NCI-H1092 (cell line): ENCODE measurements around the gene RBMS1.

Experiments used
- DNase-seq: peaks from one replicate; lab custom pipeline; 2025; lab: John Stamatoyannopoulos, UW

RBMS1 gene

DNA sequence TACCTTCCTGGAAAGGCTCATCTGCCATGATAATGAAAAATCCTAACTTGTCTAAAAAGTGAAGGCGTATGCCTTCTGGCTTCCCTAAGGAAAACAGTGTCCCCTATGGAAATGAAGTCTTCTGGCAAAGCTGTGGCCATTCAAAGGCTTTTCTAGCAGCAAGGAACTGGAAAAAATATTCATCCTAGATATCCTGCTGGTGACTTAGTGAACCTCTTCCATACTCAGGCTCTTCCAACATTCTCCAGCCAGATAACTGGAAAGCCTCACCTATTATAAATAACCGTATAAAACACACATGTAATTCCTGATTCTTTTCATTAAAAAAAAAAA, 84.7 kb downstream of the RBMS1 start:
- no peak for DNase-seq

DNA sequence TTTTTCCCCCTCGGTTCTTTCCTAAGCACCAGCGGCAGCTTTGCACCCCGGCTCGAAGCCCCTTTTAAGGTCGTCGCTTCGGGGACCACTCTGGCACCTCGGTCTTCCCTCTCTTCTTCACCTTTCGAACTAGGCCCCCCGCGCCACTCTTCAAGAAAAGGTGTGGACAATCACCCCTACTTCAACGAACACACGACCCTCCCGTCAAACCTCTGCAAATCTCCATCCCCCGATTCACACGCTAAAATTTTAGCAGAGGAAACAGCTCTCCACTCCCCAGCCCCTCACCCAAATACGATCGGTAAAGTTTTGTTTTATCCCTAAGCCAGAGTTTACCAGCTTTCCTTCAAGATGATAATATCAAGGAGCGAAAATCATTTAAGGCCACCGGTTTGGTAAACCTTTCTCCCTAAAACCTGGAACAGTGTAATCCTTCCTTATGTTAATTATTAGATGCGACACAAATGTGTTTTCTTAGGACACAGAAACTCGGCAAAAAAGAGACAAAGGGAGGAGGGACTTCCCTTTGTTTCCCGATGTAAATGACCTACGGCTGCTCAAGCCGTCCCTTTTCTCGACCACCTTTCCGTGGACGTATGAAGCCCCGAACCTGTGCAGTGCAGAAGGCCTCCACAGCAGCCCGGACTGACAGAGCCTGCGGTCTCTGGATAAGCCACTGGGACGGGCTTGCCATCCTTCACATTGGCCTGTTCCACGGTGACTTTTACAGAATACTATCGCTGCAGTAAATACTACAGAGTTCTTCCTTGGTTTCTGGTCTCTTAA, 85.2 kb downstream of the RBMS1 start:
- no peak for DNase-seq

DNA sequence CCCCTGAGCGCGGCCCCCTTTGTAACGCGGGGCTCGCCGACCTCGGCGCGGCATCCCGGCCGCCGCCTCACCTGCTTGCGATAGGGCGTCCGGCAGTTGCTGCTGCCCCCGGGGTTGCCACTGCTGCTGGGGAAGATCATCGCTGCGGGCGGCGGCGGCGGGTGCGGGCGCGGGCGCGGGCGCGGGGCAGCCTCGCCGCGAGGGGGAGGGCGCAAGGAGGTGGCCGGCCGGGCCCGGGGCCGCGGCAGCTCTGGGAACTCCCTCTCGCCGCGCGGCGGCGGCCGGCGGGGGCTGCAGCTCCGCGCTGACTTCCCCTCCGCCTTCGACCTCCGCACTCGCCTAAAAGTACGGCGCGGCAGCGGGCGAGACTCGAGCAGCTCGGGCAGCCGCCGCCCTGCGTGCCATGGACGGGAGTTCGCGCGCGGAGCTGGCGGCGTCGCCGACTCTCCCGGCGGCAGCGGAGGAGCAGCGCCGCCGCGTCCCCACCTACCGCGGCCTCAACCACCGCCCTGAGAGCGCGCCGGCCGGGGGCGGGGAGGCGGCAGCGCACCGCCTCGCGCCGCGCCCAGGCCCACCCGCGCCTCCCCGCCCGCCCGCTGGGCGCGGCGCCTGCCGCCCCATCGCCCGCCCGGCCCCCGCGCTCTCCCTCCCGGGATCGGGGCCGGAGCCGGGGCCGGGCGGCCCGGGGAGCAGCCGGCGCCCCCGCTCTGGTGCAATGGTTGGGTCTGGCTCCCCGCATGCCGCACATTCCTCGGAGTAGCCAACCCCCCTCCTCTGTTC, 86.0 kb downstream of the RBMS1 start:
- no peak for DNase-seq

DNA sequence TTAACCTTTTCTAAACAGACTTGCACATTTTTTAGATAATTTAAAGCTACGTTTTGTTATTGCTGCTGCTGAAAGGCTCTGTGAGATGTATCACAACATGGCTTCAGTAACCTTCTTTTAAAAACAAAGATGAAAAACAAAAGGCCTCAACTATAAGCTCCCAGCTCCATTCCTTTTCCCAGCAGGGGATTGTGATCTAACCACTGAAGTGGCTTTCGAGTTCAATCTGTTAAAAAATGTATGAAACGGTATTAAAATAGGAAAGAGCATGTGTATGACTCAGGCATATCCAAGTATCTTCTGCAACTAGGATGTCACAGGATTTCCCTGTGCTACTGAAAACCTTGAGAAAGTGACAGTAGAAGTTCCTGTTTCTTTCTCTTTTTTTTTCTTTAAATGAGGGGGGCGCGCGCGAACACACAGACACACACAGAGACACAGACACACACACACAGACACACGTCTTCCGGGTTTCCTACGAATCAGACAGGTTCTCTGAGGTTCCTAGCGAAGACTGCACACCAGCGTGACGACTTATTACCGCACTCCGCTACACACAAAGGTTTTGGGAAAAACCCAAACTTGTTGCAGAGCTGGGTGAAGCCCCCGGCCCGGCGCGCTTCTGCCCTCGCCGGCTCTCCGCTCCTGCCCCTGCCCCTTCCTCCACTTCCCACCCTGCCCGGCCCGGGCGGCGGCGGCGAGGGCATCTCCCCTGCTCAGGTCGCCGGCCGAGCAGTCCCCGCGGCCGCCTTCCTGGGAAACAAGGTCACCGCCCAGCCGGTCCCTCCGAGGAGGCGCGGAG, 86.8 kb downstream of the RBMS1 start:
- peak; percentile 12 for DNase-seq

DNA sequence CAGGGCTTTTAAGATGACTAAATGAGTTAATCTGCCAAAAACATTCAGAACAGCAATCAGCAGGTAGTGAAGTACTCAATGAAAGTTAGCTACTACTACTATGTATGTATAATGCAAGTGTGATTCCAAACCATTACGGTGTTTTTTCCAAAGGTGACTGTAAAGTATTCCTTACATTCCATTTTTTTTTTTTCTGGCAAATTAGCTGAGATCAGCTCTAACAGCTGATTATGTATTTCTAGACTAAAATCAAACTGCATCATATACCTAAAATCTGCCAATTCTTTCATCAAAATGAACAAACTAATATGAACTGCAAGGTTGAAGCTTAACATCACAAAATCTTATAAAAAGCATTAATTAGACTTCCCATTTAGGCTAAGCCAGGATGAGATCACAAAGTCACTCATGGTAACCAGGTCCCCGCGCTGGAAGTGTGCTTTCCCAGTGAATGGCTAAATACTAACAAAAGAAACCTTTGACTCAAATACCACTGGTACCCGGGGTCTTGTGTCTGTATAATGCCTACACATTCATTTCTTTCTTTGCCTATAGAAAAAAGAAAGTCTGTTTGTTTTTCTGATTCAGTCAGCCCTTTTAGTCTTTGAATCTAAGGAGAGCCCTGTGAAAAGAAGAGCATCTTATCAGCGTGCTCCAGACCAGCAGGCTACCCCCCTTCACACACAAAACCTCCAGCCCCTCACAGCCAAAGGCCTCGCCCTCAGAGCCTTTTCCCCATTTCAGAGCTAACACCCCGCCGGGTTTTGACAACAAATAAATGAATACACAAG, 88.3 kb downstream of the RBMS1 start:
- no peak for DNase-seq

DNA sequence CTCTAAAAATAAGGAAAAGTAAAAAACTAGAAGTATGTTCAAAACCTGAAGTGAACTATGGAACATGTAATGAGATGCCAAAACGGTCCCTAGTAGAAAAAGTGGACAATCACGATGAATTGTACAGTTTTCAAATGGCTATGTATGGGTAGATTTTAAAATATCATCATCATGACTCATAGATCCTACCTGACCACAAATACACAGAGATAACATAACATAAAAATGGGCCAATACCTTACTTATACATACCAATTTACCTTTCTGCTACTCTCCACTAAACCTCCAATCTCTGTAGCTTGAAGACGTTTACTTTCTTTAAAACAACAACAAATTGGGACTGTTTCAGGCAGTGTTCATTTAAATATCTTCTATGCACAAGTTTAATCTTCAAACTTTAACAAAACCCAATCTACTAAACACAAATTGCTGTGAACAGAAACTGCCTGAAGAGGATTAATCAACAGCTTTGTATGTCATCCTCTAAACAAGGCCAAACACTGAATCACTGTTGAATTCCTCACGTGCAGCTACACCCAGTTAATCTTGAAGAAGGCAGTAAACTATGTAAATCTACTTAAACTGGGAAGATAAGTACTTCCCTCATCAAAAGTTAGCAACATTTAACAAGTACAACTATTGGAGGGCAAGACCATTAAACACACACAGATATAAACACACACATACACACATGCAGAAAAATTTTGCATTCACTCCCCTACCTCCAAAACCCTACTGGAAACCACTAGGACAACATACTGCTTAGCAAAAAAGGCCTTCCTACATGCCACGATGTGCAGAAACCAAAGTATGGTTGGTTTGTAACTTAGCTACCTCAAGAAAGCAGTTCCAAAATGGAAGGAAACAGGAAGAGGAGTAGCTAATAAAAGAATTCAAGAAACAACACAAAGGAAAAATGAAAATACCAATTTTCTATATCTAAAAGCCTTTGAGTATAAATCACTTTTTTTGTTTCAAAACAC, 90.3 kb downstream of the RBMS1 start:
- DNase-seq, result no peak

DNA sequence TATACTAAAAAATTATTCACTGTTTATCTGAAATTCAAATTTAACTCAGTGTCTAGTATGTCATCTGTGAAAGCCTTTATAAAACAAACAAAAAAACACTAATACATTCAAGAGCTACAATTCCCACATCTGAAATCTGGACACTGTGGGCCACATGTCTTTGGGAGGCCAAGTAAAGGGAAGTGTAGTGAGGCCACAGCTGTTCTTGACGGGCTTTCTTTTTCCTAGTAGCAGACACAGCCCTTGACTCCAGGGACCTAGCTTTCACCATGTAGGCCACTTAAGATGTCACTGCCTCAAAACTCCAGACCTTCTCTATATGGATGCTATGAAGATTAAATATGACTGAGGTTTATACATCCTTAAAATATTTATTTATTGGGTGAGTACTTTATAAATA, 91.1 kb downstream of the RBMS1 start:
- DNase-seq, result no peak

DNA sequence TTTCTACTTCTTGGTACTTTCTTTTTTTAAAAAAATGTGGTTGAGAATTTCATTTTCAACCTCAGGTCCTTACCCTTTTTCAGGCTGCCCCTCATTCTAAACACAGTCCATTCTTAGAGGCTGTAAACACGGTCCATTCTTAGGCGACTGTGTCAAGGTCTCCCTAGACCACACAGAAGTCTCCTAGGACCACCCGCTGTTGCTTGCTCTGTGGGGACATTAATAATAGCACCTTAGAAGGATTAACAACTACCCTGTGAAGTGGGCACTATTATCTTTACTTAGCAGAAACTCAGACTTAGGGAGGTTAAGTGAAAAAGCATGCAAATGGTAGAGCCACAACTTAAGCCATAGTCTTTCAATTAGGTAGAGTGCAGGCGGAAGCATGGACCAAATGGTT, 91.7 kb downstream of the RBMS1 start:
- DNase-seq, result no peak

DNA sequence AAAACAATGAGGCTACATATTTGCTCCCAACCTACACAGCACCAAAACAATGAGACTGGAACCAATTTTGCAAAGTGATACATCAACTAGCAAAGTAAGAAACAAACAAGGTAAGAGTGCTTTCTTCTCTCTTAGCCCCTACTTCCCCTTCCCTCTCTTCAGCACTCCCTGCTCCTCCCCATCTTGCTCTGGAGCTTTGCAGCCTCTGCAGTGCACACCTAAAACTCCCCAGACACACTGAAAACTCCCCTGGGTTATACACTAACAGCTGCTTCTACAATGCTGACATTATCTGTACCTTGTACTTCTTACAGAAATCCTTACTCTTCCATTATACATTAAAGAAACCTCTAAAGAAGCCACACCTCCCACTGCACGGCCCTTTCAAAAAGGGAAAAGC, 93.7 kb downstream of the RBMS1 start:
- no peak for DNase-seq

DNA sequence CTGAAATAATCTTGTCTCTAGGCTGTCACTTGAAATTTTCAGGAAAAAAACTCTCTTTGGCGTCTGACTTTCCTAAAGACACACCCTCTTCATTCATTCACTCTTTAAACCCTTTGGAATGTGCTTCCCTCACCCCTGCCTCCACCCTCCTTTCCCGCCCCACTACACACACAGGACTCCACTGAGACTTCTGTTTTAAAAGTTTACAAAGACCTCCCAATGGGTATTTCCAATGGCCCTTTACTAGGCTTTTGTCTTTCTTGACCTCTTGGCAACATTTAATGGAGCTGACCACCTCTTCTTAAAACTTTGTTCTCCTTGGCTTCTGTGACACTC, 96.1 kb downstream of the RBMS1 start:
- no peak for DNase-seq

DNA sequence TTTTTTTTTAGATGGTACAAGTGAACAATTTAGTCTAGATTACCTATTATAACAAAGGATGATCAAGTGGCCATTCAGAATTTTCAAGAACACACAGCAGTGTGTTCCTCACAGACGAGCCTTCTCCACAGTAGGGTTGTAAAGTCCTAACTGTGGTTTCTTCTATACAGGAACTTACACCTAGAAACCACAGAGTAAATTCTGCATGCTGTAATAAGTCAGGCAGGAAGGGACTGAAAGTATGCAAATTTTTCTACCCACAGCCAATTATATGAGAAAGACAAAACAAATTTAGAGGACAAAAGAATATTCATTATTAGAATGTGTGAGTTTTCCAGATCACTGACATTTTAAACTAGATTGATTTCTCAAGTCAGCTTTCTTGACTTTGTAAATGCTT, 99.5 kb downstream of the RBMS1 start:
- DNase-seq, result no peak

DNA sequence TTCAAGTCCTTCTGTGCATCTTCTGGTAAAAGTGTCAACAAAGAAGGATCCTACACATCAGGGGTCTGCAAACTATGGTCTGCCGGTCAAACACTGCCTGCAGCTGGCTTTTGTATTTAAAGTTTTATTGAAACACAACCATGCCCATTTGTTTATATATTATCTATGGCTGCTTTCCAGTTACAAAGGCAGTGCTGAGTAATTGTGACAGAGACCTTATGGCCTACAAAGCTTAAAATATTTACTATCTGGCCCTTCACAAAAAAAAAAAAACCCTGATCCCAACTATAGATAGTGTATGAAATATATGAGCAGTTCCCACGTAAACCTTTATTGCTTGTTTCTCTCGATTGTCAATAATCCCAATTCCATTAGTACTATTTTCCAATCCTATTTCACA, 101.4 kb downstream of the RBMS1 start:
- DNase-seq, result no peak

DNA sequence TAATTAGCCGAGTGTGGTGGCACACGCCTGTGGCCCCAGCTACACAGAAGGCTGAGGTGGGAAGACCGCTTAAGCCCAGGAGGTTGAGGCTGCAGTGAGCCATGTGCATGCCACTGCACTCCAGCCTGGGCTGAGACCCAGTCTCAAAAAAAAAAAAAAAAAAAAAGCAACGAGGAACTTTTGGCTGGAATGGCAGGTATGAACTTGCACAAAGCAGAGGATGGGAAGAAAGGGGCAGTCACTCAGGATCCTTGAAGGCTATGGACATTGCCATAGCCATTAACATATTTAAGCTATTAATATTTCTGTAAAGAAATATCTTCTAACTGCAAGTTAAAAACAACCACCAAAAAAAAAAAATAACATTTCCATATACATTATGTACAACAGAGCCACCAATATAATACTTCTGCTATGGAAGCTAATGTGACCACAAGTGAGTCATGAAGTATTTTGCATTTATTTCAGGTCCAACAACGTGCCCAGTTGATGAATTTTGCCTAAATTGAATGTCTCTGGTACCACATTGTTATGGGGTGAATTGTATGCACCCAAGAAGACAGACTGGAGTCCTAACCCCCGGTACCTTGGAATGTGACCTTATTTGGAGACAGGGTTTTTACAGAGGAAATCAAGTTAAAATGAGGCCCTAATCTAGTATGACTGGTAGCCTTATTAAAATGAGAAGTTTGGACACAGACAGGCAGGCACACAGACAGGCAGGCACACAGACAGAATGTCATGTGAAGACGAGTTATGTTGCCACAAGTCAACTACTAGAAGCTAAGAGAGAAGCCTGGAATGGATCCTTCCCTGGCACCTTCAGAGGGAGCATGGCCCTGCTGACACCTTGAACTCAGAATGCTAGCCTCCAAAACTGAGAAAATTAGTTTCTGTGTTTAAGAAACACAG, 102.8 kb downstream of the RBMS1 start:
- DNase-seq, result no peak

DNA sequence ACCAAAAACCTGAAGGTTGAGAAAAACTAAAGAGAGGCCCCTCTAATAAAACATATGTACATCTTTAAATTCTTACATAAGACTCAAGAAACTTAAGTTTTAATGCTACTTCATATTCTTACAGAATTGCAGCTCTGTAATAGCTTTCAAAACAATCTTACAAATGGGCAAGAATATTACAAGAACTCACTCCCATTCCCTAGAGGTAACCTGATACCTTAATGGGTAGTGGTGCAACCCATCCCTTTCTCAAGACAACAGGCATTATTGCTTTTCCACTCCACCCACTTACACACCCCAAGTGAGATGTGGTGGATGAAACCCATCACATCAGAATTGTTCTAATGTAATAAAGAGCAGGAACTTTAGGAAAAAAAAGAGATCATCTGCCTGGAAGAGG, 103.7 kb downstream of the RBMS1 start:
- no peak for DNase-seq

DNA sequence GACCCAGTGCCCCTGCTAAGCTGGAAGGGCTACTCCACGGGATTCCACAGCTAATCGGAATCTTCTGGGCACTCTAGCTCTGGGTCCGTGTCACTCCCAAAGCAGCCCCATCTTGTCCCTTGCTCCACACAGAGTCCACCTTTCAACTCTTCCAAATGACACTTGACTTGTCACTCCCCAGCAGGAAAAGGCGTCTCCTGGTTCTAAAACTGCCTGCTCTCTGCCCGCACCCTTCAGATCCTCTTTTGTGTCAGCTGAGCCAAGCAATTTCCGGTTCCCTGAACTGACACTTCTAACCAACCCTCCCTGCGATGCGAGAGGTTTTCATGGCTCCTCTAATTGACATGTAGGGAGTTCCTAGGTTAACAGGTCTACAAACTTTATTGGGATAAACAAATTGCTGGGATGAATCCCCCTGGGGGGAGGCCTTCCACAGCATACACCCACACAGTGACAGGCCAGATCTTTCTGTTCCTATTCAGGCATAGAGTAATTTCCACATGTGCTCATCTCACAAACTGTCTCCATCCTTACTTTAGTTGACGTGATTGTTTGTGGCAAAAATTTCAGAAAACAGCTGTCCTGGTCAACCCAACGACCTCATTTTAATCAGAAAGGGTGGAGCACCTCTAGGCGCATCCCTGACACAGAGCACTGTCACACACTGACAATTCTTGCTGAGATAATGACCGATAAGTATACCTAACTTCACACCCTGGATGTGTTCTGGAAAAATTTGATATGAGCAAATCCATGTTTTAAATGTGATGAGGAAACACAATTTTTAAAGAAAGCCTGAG, 104.9 kb downstream of the RBMS1 start:
- no peak for DNase-seq

DNA sequence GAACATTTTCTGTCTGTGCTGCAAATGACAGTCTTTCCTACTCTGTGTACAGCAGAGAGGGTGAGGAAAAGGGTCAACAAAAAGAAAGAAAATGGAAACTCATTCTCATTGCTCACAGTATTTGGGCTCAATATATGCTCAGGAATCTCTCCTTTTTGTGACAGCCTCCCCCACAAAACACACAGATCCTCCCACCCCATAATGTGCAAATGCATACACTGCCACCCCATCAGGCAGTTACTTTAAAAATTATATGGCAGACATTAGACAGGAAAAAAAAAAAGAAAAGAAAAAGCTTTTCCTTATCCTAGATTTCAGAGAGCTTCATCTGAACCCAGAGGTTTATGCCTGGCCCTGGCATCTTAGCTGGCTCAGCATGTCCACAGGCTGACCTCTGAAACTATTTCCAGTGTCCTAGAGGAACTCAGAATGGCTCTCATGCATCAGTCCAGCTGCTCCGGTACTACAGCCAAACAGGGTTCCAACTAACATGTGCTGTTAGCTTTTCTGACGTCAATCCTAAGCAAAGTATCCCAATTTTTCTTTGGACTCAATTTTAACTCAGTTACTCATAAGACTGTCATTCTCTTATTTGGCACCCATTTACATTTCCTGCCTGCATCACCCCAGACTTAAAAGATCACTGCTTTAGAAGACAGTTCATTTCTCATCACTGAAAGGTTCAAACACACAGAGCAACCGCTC, 105.9 kb downstream of the RBMS1 start:
- DNase-seq, result no peak

DNA sequence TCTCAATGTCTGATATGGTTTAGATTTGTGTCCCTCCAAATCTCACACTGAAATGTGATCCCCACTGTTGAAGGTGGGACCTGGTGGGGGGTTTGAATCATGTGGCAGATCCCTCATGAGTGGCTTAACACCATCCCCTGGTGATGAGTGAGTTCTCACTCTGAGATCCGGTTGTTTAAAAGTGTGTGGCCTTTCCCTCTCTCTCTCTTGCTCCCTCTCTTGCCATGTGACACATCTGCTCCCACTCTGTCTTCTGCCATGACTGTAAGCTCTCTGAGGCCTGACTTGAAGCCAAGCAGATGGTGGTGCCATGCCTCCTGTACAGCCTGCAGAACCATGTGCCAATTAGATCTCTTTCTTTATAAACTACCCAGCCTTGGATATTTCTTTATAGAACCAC, 108.8 kb downstream of the RBMS1 start:
- DNase-seq, result no peak

DNA sequence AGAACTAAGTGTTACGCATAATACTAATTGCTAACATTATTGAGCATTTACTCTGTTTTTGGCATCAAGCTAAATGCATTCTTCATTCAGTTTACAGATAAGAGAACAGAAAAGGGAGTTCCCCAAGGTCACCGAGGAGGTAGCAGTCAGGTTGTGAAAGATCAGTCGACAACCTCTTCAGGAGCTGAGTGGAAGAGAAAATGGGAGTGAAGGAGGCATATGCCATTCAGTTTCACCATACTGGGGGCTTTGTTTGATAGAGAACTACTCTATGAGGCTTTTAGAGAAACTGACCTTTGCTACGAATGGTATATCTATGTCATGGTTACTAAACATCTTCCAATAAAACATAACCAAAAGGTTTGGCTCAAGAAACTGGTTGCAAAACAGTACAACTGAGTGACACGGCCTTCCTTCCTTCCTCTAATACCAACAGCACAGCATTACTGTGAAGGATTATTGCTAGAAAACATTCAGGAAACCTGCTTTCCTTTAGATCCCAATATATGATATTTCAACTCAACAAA, 112.1 kb downstream of the RBMS1 start:
- DNase-seq, result no peak
